ENCODE results near the gene C2orf92. TPM values are rescaled to one million over a fixed set of nuclear protein-coding genes. Genes with fewer than 3 reads are reported as not detected.

C2orf92 gene
- total and polyA plus RNA-seq, 12 donors = 0.83 to 25.4 (median 2.9) TPM

DNA sequence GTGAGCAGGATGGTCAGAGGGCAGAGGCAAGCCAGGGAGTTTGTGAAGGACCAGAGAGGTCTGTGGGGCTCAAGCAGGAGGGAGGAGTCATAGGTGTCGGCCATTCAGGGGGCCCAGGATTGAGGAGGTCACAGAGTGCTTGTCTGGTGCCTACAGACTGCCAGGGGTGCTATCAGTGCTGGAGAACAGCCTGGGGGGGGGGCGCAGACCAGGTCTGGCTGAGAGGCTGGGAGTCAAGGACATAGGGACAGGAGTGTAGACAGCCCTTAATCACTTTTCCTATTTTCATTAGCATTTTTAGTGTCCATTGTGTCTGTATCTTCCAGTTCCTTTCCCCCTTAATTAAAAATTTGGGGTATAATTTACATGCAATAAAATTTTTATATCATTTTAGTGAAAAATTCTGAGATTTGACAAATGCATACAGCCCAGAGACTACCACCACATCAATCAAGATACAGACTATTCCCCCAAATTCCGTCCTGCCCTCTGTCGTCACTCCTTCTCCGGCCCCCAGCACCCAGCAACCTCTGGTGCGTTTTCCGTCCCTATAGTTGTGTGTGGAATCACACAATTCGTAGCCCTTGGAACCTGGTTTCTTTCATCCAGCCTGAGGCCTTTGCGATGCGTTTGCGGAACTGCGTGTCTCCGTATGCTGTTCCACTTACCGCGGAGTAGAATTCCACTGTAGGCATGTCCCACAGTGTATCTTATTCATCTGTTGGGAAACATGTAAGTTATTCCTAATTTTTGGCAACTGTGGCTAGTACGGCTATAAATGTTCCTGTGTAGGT is 50.0 kb downstream of the C2orf92 start:
- no peaks in the 10 kb centered on the region for H3K4me1 ChIP-seq
- H3K27ac ChIP-seq = no peak overlapping the region
- WGBS, 2 donors = 94 to 97% methylated on average over 16 of the region's 16 CpGs
- TF ChIP-seq, protein P1, sequence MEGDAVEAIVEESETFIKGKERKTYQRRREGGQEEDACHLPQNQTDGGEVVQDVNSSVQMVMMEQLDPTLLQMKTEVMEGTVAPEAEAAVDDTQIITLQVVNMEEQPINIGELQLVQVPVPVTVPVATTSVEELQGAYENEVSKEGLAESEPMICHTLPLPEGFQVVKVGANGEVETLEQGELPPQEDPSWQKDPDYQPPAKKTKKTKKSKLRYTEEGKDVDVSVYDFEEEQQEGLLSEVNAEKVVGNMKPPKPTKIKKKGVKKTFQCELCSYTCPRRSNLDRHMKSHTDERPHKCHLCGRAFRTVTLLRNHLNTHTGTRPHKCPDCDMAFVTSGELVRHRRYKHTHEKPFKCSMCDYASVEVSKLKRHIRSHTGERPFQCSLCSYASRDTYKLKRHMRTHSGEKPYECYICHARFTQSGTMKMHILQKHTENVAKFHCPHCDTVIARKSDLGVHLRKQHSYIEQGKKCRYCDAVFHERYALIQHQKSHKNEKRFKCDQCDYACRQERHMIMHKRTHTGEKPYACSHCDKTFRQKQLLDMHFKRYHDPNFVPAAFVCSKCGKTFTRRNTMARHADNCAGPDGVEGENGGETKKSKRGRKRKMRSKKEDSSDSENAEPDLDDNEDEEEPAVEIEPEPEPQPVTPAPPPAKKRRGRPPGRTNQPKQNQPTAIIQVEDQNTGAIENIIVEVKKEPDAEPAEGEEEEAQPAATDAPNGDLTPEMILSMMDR (IDR thresholded peaks at IDR 0.05) = no peak
- DNase-seq = no peak
- no peaks in the 10 kb centered on the region for H3K27me3 ChIP-seq
- no peak for ATAC-seq
- intact Hi-C loops (cut with DNase I) = loop anchor here in 1 of 10 donors (10.0 kb wide), 1 partner anchor 665 kb away; no protein-coding TSS in a partner anchor
- H3K9me3 ChIP-seq = no peaks in the 10 kb centered on the region
- H3K4me3 ChIP-seq = no peak overlapping the region
- no peaks in the 10 kb centered on the region for H3K36me3 ChIP-seq

DNA sequence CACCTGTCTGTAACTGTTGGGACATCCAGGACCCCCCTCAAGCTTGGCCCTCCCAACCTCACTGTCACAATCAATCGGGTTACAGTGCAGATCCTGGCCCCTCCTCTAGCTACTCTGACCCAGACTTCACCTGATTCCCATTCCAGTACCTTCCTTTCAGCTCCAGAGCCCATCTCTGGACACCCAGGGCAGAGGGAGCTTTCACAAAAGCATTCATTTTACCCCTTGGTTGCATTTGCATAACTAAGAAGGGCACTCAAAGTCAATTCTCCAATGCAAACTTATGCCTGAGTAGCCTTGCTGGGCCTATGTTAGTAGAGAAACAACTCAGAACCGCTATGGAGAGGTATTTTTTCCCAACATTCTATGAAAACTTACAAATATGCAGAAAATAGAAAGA is 51.2 kb downstream of the C2orf92 start:
- TF ChIP-seq, protein P1 (IDR thresholded peaks at IDR 0.05) = no peak
- no peaks in the 10 kb centered on the region for H3K27me3 ChIP-seq
- intact Hi-C loops (cut with DNase I) = no loop called here
- no peak overlapping the region for H3K27ac ChIP-seq
- H3K4me3 ChIP-seq = no peak overlapping the region
- ATAC-seq (no peak), DNase-seq (no peak)
- H3K36me3 ChIP-seq = no peaks in the 10 kb centered on the region
- H3K9me3 ChIP-seq = no peaks in the 10 kb centered on the region
- H3K4me1 ChIP-seq = peaks cover 0 to 10% (median 6%) of the 10 kb centered on the region in 9 donors
- WGBS, 2 donors = 85 to 86% methylated on average over 2 of the region's 2 CpGs

DNA sequence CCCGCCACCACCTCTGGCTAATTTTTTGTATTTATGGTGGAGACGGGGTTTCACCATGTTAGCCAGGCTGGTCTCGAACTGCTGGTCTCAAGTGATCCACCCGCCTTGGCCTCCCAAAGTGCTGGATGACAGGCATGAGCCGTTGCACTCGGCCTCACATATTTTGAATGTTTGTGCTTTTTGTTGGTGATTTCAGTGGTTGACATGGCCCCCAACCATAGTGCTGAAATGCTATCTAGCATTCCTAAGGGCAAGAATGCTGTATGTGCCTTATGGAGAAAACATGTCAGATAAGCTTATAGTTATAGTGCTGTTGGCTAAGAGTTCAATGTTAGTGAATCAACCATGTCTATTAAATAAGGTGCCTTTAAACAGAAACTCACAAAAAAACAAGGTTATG is 52.7 kb downstream of the C2orf92 start:
- TF ChIP-seq, protein P1 (IDR thresholded peaks at IDR 0.05) = no peak
- DNase-seq = no peak
- peaks cover 0 to 7% (median 0%) of the 10 kb centered on the region in 11 donors for H3K9me3 ChIP-seq
- H3K4me1 ChIP-seq = peaks cover 12 to 25% (median 20%) of the 10 kb centered on the region in 9 donors
- ATAC-seq = no peak
- H3K36me3 ChIP-seq = no peaks in the 10 kb centered on the region
- no peak overlapping the region for H3K4me3 ChIP-seq
- no peak overlapping the region for H3K27ac ChIP-seq
- intact Hi-C loops (cut with DNase I) = no loop called here
- no peaks in the 10 kb centered on the region for H3K27me3 ChIP-seq
- WGBS, 2 donors = 83 to 92% methylated on average over 6 of the region's 6 CpGs

DNA sequence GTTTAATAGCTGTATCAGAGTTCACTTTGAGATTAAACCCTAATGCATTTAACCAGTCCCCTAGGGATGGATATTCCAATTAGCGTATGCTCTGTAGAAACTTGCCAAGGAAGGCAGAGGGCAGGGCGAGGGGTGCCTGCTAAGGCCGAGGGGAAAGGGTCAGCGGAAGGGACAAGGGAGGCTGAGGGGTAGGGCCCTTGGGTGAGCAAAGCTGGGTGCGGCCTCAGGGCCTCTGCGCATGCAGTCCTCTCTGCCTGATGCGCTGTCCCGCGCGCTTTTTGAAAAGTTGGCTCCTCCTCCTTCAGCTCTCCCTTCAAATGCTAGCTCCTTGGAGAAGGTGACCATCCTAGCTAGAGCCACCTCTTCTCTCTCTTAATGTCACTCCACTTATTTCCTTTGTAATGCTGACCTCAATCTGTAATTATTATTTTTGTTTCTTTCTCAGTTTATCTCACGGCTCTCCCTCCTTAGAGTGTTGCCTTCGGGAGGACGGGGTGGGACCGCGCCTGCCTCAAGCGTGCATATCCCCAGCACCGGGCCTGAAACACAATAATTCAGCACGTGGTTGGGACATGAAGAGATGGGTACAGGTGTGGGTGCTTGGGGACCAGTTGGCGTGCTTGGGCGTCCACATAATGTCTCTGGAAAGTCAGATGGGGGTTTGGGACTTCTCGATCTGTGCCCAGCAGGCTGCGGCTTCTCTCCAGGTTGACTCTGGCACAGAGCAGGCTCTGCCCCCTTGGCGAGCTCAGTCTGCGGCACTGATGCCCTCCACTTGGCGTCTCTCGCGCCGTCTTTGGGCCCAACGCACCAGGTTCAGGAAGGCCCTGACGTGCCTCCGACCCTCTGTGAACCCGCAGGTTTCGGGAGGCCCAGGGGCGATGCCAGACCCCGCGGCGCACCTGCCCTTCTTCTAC is 53.9 kb downstream of the C2orf92 start:
- intact Hi-C loops (cut with DNase I) = no loop called here
- TF ChIP-seq, protein P1 (IDR thresholded peaks at IDR 0.05) = no peak
- 76 to 85% methylated on average over 37 of the region's 37 CpGs for WGBS, 2 donors

More for the DNA sequence above, 53.9 kb downstream of the C2orf92 start:
- ATAC-seq (no peak), DNase-seq (no peak)
- Histone ChIP-seq H3K4me1 (peaks cover 12 to 37% (median 31%) of the 10 kb centered on the region in 9 donors), H3K27me3 (no peaks in the 10 kb centered on the region), H3K4me3 (no peak overlapping the region), H3K36me3 (no peaks in the 10 kb centered on the region), H3K9me3 (peaks cover 0 to 7% (median 0%) of the 10 kb centered on the region in 11 donors), H3K27ac (no peak overlapping the region)
